Transverse colon (tissue), 4 donors: ENCODE results near the gene SCAI. TPM values are rescaled to one million over a fixed set of nuclear protein-coding genes. Genes with fewer than 3 reads are reported as not detected.

Experiments used
- DNase-seq: peaks from one replicate; pipeline ENCODE4 v3.0.0-alpha.2; 2019
- H3K27ac ChIP-seq, 4 donors: fragments of 200-600 bp; sonication (generic); 2 replicates each; pipeline ENCODE4 v1.5.1; 2016 to 2018; ENCODE audit warnings: inconsistent platforms in 4 of 4
- H3K27me3 ChIP-seq: fragments of 200-600 bp; sonication (generic); 2 replicates; pipeline ENCODE4 v1.5.1; 2017; ENCODE audit warnings: inconsistent platforms
- H3K36me3 ChIP-seq, 4 donors: fragments of 200-600 bp; sonication (generic); 2 replicates each; pipeline ENCODE4 v1.5.1; 2017 to 2019; ENCODE audit warnings: inconsistent platforms in 4 of 4
- H3K4me1 ChIP-seq, 4 donors: fragments of 200-600 bp; sonication (generic); 2 replicates each; pipeline ENCODE4 v1.5.1; 2017 to 2020; ENCODE audit warnings: inconsistent platforms in 4 of 4
- H3K4me3 ChIP-seq, 4 donors: fragments of 200-600 bp; sonication (generic); 1 replicate in 1 of 4; 2 replicates in 3 of 4; pipeline versions ENCODE4 v1.5.1 to v1.6.1; 2017 to 2019; ENCODE audit warnings: inconsistent platforms in 4 of 4
- H3K9me3 ChIP-seq, 2 donors: fragments of 200-600 bp; sonication (generic); 2 replicates each; pipeline ENCODE4 v1.5.1; 2017 to 2019; ENCODE audit warnings: inconsistent platforms in 2 of 2
- CTCF ChIP-seq, 5 experiments: fragments of 200-600 bp in 3 of 5; fragments of 450-650 bp in 2 of 5; sonication (generic) in 3 of 5; IDR thresholded peaks; 1 replicate in 2 of 5; 2 replicates in 3 of 5; pipeline ENCODE4 v1.5.1; 2016 to 2017; ENCODE audit warnings: antibody characterized with exemption in 5 of 5, inconsistent platforms in 3 of 5, mild to moderate bottlenecking in 2 of 5, moderate library complexity in 1 of 5
- EP300 ChIP-seq: sonication (generic); formaldehyde crosslinking; IDR thresholded peaks from one replicate; pipeline ENCODE4 v1.6.1; 2017; ENCODE audit warnings: antibody characterized with exemption, low read depth
- POLR2A ChIP-seq: fragments of 450-650 bp; IDR thresholded peaks from one replicate; pipeline ENCODE4 v1.6.1; 2016; ENCODE audit warnings: antibody characterized with exemption, mild to moderate bottlenecking, moderate library complexity
- POLR2AphosphoS5 ChIP-seq, 3 donors: sonication (generic); formaldehyde crosslinking; IDR thresholded peaks; one replicate each; pipeline ENCODE4 v1.6.1; 2016; ENCODE audit warnings: antibody characterized with exemption in 3 of 3
- WGBS, 2 donors: methylation state at CpG; one replicate each; pipeline ENCODE4 v1.1.5; 2018; ENCODE audit warnings: low coverage in 1 of 2; 5-methylcytosine and 5-hydroxymethylcytosine counted together
- in situ Hi-C, 4 donors: fragments of 200-750 bp; cut with MboI; loops; one replicate each; pipeline versions ENCODE4 v1.15.0 to v1.15.1; 2017; ENCODE audit warnings: low sequenced_read_pairs in 3 of 4, low pct_ligation_motif_present in 1 of 4, low pct_unique_long_range_greater_than_20kb in 1 of 4
- intact Hi-C: fragments of 100-400 bp; cut with DNase I; formaldehyde crosslinking; loops from one replicate; pipeline ENCODE4 v1.15.1; 2023; ENCODE audit warnings: low total_unique reads
- total RNA-seq, 4 donors: library from RNA; depleted of rRNA; stranded (reverse); fragments of >200 nt; gene quantifications; one replicate each; pipeline ENCODE4 v1.1.0, GENCODE V29; 2016

The SCAI gene
- total RNA-seq, 4 donors from 2014 or later: 10.4 to 38.6 (median 13.2) TPM

- no peak overlapping the region for H3K4me3 ChIP-seq
- H3K4me1 ChIP-seq: no peaks in the 10 kb centered on the region
- no peaks in the 10 kb centered on the region for H3K9me3 ChIP-seq
- 93% methylated on average over 1 of the region's 1 CpG; no CpG with 5 or more reads in 1 of the 2 donors for WGBS, 2 donors
- H3K27ac ChIP-seq: no peak overlapping the region
- intact Hi-C loops: no loop called here
- no peak for DNase-seq
- H3K36me3 ChIP-seq: no peaks in the 10 kb centered on the region
- no peaks in the 10 kb centered on the region for H3K27me3 ChIP-seq
- in situ Hi-C loops: no loop called here
- no peak for TF ChIP-seq CTCF (IDR thresholded peaks at IDR 0.05)
- no peak for TF ChIP-seq POLR2A
- TF ChIP-seq POLR2AphosphoS5 (IDR thresholded peaks at IDR 0.05): no peak
- no peak for TF ChIP-seq EP300
Measured at GRCh38 chr9:124954255-124954654, 189.1 kb downstream of the SCAI start.

GRCh38 chr9:124950050-124950718 is 193.1 kb downstream of the SCAI start:
- no peaks in the 10 kb centered on the region for H3K9me3 ChIP-seq
- DNase-seq: no peak
- H3K27me3 ChIP-seq: no peaks in the 10 kb centered on the region
- in situ Hi-C loops: no loop called here
- TF ChIP-seq EP300: no peak
- TF ChIP-seq POLR2A: no peak
- TF ChIP-seq POLR2AphosphoS5 (IDR thresholded peaks at IDR 0.05): no peak
- TF ChIP-seq CTCF (IDR thresholded peaks at IDR 0.05): no peak
- intact Hi-C loops: no loop called here
- H3K27ac ChIP-seq: no peak overlapping the region
- H3K4me1 ChIP-seq: no peaks in the 10 kb centered on the region
- no peaks in the 10 kb centered on the region for H3K36me3 ChIP-seq
- no peak overlapping the region for H3K4me3 ChIP-seq
- WGBS, 2 donors: 75 to 79% methylated on average over 3 of the region's 3 CpGs

- Histone ChIP-seq H3K9me3 (no peaks in the 10 kb centered on the region), H3K27ac (no peak overlapping the region), H3K36me3 (no peaks in the 10 kb centered on the region), H3K4me1 (no peaks in the 10 kb centered on the region), H3K4me3 (no peak overlapping the region), H3K27me3 (no peaks in the 10 kb centered on the region)
- intact Hi-C loops (no loop called here), in situ Hi-C loops (loop anchor here in 2 of 4 donors (25.0 kb wide), 1 partner anchor 188 kb away; the partner anchor contains the start of gene SCAI (in 2 of the 2))
- 84% methylated on average over 2 of the region's 2 CpGs for WGBS, 2 donors
- DNase-seq: no peak
- TF ChIP-seq POLR2A (no peak), CTCF (IDR thresholded peaks at IDR 0.05) (no peak), EP300 (no peak), POLR2AphosphoS5 (IDR thresholded peaks at IDR 0.05) (no peak)
Measured at GRCh38 chr9:124949387-124949786, 193.9 kb downstream of the SCAI start.

DNA sequence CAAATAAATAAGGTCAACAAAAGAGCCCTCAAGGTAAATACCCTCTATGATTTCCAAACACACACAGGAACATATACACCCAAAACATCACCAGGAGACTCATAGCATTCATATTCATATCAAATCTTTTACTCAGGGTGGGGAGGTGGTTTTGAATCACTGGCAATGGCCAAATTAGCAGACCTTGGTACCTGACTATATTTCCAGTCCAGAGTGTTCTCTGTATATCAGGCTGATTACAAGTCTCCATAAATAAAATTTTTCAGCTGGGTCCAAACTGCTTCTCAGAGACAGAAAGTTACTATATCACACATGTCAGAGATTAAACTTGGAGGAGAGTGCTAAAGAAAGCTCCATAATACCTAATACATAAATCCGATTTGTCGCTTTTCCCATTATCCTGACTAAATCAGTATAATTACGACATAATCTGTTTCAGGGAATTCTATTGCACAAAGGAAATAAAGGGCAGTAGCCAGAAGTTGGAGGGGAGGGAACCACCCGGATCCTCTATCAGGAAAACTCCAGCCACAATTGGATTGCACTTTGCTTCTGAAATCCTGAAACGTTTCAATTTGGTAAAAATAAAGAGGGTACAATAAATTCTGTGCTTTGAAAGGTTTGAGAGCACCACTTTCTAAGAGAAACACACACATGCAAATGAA is 195.5 kb downstream of the SCAI start:
- intact Hi-C loops: no loop called here

More for the DNA sequence above, 195.5 kb downstream of the SCAI start:
- Histone ChIP-seq H3K9me3 (no peaks in the 10 kb centered on the region), H3K27me3 (no peaks in the 10 kb centered on the region), H3K4me3 (no peak overlapping the region), H3K27ac (no peak overlapping the region), H3K36me3 (no peaks in the 10 kb centered on the region), H3K4me1 (no peaks in the 10 kb centered on the region)
- no peak for DNase-seq
- 78 to 80% methylated on average over 5 of the region's 5 CpGs for WGBS, 2 donors
- in situ Hi-C loops: loop anchor here in 2 of 4 donors (25.0 kb wide), 1 partner anchor 189 kb away; the partner anchor contains the start of gene SCAI (in 2 of the 2)
- no peak for TF ChIP-seq POLR2AphosphoS5 (IDR thresholded peaks at IDR 0.05)
- no peak for TF ChIP-seq POLR2A
- TF ChIP-seq CTCF (IDR thresholded peaks at IDR 0.05): no peak
- TF ChIP-seq EP300: no peak
